ENCODE results near the gene TMF1. TPM values are rescaled to one million over a fixed set of nuclear protein-coding genes. Genes with fewer than 3 reads are reported as not detected.
A peak's percentile ranks its signal among the peaks of the same experiment; 100 is the strongest.

The TMF1 gene
- total and polyA plus RNA-seq, 10 donors, result 7.5 to 43.4 (median 36.9) TPM

DNA sequence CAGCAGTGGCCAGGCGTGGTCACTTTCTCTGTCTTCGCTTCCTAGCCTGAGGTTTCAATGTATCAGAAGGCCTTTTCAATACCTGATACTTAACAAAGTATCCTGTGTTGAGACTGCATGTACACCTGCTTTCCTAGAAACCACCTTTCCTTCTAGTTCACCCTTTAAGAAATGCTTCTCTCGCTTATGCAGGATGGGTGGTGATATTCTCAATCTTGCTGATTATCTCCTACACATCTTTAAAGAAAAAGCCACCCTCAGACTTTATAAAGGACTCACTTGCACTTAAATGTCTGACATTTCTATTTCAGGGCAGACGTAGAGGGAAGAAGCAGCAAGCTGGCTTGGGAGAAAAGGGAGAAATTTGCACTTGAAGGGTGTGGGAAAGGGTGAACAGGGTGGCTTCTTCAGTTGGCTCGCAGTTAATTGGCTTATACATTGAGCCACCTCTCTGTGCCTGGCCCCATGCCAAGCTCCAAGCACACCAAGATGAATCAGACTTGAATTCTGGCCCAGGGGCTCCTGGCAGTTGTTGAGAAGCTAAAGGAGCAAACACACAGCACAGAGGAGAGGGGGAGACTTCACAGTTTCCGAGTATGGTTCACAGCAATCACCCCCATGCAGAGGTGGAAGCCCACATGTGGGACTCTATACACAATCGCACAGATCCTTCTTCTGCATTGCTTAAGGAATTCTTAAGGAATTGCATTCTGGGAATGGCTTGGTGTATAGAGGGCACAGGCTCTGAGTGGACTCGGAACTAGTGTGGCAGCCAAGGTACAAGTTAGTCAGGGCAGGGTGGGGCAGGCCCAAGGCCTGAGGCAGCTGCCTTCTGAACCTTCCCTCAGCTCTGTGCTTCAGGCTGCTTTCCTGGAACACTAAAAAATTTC is 33.9 kb upstream of the TMF1 start:
- peak; percentile 86 for DNase-seq
- Histone ChIP-seq H3K27me3 (replicated peaks in 1 of 7) (no peaks in the 10 kb centered on the region), H3K36me3 (peaks cover 0 to 19% (median 0%) of the 10 kb centered on the region in 6 donors), H3K27ac (peak overlapping the region; percentile 80 to 96 (median 92)), H3K4me1 (peaks cover 75 to 94% (median 90%) of the 10 kb centered on the region in 6 donors), H3K9me3 (no peaks in the 10 kb centered on the region), H3K4me3 (peak overlapping the region; percentile 76 to 96 (median 87))
- intact Hi-C loops (cut with DNase I; ENCODE audit: low total_unique reads), result no loop called here
- TF ChIP-seq POLR2AphosphoS5 (IDR thresholded peaks at IDR 0.05), result peak in 1 of 3 donors; percentile 32
- TF ChIP-seq, protein P1, sequence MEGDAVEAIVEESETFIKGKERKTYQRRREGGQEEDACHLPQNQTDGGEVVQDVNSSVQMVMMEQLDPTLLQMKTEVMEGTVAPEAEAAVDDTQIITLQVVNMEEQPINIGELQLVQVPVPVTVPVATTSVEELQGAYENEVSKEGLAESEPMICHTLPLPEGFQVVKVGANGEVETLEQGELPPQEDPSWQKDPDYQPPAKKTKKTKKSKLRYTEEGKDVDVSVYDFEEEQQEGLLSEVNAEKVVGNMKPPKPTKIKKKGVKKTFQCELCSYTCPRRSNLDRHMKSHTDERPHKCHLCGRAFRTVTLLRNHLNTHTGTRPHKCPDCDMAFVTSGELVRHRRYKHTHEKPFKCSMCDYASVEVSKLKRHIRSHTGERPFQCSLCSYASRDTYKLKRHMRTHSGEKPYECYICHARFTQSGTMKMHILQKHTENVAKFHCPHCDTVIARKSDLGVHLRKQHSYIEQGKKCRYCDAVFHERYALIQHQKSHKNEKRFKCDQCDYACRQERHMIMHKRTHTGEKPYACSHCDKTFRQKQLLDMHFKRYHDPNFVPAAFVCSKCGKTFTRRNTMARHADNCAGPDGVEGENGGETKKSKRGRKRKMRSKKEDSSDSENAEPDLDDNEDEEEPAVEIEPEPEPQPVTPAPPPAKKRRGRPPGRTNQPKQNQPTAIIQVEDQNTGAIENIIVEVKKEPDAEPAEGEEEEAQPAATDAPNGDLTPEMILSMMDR (IDR thresholded peaks at IDR 0.05 in 8 of 11, conservative IDR thresholded peaks at IDR 0.05 in 3 of 11), result no peak
- WGBS, 5 donors, result 1 to 6% (median 3%) methylated on average over 8 of the region's 8 CpGs

DNA sequence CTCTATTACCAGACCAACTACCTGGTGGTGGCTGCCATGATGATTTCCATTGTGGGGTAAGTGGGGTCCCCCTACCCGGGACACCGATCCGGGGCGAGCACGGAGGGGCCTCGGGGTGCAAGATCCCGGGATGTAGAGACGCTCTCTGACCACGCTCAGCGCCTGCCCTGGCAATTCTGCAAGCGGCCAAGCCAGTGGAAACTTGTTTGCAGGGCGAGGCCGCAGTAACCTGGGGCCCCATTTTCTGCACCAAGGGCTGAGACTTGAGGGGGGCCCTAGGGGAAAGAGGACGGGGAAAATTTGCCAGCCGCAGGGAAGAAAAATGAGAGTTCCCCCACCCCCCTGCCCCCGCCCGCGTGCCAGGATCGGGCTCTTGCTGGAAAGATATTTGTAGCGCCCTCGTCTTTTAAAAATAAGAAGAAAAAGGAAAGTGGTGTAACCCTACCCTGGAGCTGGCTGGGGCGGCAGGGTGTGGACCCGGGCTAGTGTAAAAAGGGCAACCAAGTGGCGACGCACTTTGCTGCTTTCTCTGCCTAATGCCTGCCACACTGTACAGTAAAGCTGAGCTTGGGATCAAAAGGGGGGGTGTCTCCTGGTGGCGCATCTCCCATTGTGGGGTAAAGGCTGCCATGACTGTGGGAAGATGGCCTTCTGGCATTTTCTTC is 33.2 kb upstream of the TMF1 start:
- Histone ChIP-seq H3K27ac (peak overlapping the region; percentile 80 to 96 (median 92)), H3K36me3 (peaks cover 0 to 11% (median 0%) of the 10 kb centered on the region in 6 donors), H3K27me3 (replicated peaks in 1 of 7) (no peaks in the 10 kb centered on the region), H3K9me3 (no peaks in the 10 kb centered on the region), H3K4me3 (peak overlapping the region; percentile 76 to 96 (median 87)), H3K4me1 (peaks cover 75 to 94% (median 90%) of the 10 kb centered on the region in 6 donors)
- peak; percentile 91 for DNase-seq
- TF ChIP-seq POLR2AphosphoS5 (IDR thresholded peaks at IDR 0.05) (no peak), POLR2A (IDR thresholded peaks at IDR 0.05) (no peak)
- TF ChIP-seq, protein P1 (IDR thresholded peaks at IDR 0.05 in 8 of 11, conservative IDR thresholded peaks at IDR 0.05 in 3 of 11), result no peak
- intact Hi-C loops (cut with DNase I; ENCODE audit: low total_unique reads), result no loop called here
- WGBS, 5 donors, result 0 to 1% (median 0%) methylated on average over 16 to 26 of the region's 26 CpGs

DNA sequence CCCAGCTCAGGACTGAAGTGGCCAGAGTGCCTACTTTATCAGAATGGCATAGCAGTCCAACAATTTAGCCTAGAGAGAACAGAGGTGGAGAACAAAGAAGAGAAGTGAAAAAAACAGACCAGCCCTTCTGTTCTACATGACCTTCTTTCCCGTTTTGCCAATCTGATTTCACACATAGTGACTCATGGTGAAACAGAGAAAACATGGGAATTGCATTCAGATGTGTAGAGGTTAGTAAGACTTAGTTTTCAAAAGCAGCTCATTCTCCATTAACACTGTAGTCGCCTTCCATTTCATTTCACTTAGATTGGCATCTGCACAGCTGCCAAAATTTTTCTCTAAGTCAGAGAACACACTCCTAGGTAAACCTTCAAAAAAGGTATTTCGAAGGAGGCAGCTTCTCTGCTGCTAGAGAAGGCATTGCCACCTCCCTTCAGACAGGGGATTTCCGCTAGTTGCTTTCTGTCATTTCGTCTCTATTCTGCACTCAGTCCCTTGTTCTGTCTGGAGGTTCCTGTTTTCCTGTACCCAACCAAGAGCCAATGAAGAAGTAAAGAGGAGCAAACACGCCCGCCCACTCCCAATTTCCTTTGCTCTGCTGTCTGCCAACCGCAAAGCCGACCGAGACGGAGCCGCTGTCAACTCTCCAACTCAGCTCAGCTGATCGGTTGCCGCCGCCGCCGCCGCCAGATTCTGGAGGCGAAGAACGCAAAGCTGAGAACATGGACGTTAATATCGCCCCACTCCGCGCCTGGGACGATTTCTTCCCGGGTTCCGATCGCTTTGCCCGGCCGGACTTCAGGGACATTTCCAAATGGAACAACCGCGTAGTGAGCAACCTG is 32.4 kb upstream of the TMF1 start, which contains the start of gene ARL6IP5:
Gene ARL6IP5 (plus strand): TSS at position 612 of the 842 bp plus-strand sequence. CDS start 111 bp downstream, at position 723.
- H3K4me1 ChIP-seq, result peaks cover 69 to 91% (median 84%) of the 10 kb centered on the region in 6 donors

More for the DNA sequence above, 32.4 kb upstream of the TMF1 start, which contains the start of gene ARL6IP5:
- peaks cover 0 to 4% (median 0%) of the 10 kb centered on the region in 6 donors for H3K36me3 ChIP-seq
- H3K4me3 ChIP-seq, result peak within 1 kb of the TSS; percentile 76 to 96 (median 87)
- 0 to 1% (median 0%) methylated on average over 23 to 32 of the region's 32 CpGs for WGBS, 5 donors
- DNase-seq, result peak; percentile 99
- H3K9me3 ChIP-seq, result no peaks in the 10 kb centered on the region
- peak; percentile 94 to 97 (median 95) for TF ChIP-seq POLR2AphosphoS5 (IDR thresholded peaks at IDR 0.05)
- TF ChIP-seq, protein P1 (IDR thresholded peaks at IDR 0.05 in 8 of 11, conservative IDR thresholded peaks at IDR 0.05 in 3 of 11), result peak in 1 of 11 experiments; percentile 32
- peak in 2 of 3 donors; percentile 61 to 84 for TF ChIP-seq POLR2A (IDR thresholded peaks at IDR 0.05)
- intact Hi-C loops (cut with DNase I; ENCODE audit: low total_unique reads), result no loop called here
- H3K27ac ChIP-seq, result peak within 1 kb of the TSS; percentile 80 to 96 (median 92)
- no peaks in the 10 kb centered on the region for H3K27me3 ChIP-seq (replicated peaks in 1 of 7)
